ENCODE data around the gene HOXD11. TPM values are rescaled to one million over a fixed set of nuclear protein-coding genes. Genes with fewer than 3 reads are reported as not detected.
A peak's percentile ranks its signal among the peaks of the same experiment; 100 is the strongest.

HOXD11 gene
- total RNA-seq, 4 donors from 2014 or later, result 0.24 TPM; not detected in 3

DNA sequence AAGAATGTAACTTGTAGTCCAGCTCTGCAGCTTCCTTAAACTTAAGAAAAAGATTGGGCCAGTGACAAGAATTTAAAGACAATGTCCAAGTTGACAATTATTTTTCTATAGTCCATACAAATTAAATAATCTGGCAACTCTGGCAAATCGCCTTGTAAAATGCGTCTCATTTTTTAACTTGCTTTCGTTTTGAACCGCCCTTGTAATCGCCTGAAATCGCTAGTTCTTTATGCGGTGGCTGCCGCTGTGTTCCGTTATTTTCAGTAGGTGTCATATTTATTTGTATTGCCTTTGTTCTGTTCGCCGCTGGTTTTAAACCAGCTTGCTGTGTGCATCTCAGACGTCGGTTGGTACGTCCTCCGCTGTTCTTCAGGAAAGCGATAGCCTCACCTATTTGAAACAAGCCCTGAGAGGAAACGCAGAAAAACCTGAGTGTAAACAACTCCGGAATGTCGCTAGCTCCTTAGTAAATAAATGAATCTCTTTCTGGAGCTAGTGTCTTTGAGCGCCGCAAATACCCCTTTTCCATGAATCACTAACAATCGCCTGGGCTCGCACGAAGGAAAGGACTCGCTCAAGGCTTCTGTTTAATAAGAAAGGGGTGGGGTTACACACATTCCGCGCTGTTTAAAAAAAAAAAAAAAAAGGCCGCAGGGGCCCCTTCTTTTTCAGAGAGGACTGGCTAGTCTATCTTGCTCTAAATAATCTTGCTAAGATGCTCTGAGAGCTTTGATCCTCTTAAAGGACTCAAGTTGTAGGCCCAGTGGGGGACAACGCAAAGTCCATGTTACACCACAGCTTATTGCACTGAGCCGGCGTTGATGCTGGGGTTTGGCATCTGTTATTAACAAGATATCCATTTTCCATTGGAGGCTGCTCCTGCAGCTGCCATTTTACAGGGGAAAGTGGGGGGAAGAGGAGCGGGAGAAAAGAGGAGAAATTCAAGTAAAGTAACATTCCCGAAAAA is 25.4 kb downstream of the HOXD11 start:
- in situ Hi-C loops (cut with MboI; ENCODE audit: low sequenced_read_pairs in 4 of 4) (loop anchor here in 3 of 4 donors (25.0 kb wide), 2 partner anchors 680 to 1030 kb away; no protein-coding TSS in a partner anchor), intact Hi-C loops (cut with DNase I; ENCODE audit: low total_unique reads) (loop anchor here (5.0 kb wide), 1 partner anchor 130 kb away; the partner anchor contains the start of gene LNPK)
- H3K4me1 ChIP-seq, result peaks cover 10 to 15% of the 10 kb centered on the region in 2 donors

DNA sequence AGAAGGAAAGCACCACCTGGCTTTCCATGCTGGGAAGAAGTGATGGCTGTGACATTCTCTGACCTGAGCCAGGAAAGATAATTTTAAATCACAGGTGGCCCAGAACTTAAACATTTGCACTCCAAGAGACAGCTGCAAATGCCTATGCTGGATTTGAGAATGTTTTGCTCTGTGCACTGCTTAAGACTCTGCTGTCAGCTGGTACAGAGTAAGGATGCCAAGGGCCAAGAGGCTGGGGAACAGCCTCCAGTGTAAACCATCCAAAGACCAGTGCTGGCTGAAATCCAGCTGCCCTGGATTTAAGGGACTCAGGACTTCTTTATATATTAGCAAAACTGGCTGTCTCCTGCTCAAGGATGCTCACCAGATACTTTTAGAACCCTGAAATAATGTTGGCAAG is 26.3 kb downstream of the HOXD11 start:
- H3K9me3 ChIP-seq, result no peaks in the 10 kb centered on the region
- H3K36me3 ChIP-seq, result no peaks in the 10 kb centered on the region
- H3K4me1 ChIP-seq, result peaks cover 15 to 19% of the 10 kb centered on the region in 2 donors
- intact Hi-C loops (cut with DNase I; ENCODE audit: low total_unique reads), result loop anchor here (5.0 kb wide), 1 partner anchor 131 kb away; the partner anchor contains the start of gene LNPK
- no peak for DNase-seq
- H3K27me3 ChIP-seq, result peaks cover 0 to 50% (median 30%) of the 10 kb centered on the region in 3 donors
- in situ Hi-C loops (cut with MboI; ENCODE audit: low sequenced_read_pairs in 4 of 4), result loop anchor here in 3 of 4 donors (25.0 kb wide), 2 partner anchors 679 to 1029 kb away; no protein-coding TSS in a partner anchor
- no peak for TF ChIP-seq POLR2A (IDR thresholded peaks at IDR 0.05)
- TF ChIP-seq, protein P1, sequence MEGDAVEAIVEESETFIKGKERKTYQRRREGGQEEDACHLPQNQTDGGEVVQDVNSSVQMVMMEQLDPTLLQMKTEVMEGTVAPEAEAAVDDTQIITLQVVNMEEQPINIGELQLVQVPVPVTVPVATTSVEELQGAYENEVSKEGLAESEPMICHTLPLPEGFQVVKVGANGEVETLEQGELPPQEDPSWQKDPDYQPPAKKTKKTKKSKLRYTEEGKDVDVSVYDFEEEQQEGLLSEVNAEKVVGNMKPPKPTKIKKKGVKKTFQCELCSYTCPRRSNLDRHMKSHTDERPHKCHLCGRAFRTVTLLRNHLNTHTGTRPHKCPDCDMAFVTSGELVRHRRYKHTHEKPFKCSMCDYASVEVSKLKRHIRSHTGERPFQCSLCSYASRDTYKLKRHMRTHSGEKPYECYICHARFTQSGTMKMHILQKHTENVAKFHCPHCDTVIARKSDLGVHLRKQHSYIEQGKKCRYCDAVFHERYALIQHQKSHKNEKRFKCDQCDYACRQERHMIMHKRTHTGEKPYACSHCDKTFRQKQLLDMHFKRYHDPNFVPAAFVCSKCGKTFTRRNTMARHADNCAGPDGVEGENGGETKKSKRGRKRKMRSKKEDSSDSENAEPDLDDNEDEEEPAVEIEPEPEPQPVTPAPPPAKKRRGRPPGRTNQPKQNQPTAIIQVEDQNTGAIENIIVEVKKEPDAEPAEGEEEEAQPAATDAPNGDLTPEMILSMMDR (IDR thresholded peaks at IDR 0.05 in 4 of 5, conservative IDR thresholded peaks at IDR 0.05 in 1 of 5), result no peak
- H3K27ac ChIP-seq, result peak overlapping the region; percentile 83 to 95 (median 86)
- ATAC-seq, result no peak
- no peak overlapping the region for H3K4me3 ChIP-seq

More for the DNA sequence above, 25.4 kb downstream of the HOXD11 start:
- ATAC-seq (no peak), DNase-seq (no peak)
- peak overlapping the region; percentile 83 to 95 (median 86) for H3K27ac ChIP-seq
- TF ChIP-seq POLR2A (IDR thresholded peaks at IDR 0.05), result no peak
- TF ChIP-seq, protein P1 (IDR thresholded peaks at IDR 0.05 in 4 of 5, conservative IDR thresholded peaks at IDR 0.05 in 1 of 5), result no peak
- H3K36me3 ChIP-seq, result no peaks in the 10 kb centered on the region
- H3K27me3 ChIP-seq, result peaks cover 0 to 53% (median 36%) of the 10 kb centered on the region in 3 donors
- no peaks in the 10 kb centered on the region for H3K9me3 ChIP-seq
- peak overlapping the region; percentile 9 to 68 (median 42) for H3K4me3 ChIP-seq

DNA sequence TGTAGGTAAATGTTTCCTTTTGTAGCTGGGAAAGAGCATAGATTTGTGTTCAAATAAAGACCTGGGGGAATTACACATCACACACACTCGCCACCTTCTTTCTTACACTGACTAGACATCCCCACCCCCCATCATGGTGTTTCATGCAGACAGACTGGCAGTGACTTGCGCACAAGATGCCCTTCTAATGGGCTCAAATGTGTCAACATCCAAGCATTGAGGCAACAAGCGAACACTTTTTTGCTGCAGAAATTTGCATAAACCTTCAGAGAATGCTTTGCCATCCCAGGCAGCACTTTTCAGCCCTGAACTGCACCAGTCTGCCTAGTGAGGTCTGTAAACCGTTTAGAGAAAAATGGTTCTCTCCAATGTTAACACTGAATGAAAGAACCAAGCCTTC is 27.0 kb downstream of the HOXD11 start:
- no peaks in the 10 kb centered on the region for H3K36me3 ChIP-seq
- in situ Hi-C loops (cut with MboI; ENCODE audit: low sequenced_read_pairs in 4 of 4), result loop anchor here in 3 of 4 donors (25.0 kb wide), 2 partner anchors 678 to 1028 kb away; no protein-coding TSS in a partner anchor
- H3K27ac ChIP-seq, result peak overlapping the region in 2 of 4 donors; percentile 88 to 95
- H3K9me3 ChIP-seq, result no peaks in the 10 kb centered on the region
- no peak for DNase-seq
- peaks cover 12 to 19% of the 10 kb centered on the region in 2 donors for H3K4me1 ChIP-seq
- TF ChIP-seq, protein P1 (IDR thresholded peaks at IDR 0.05 in 4 of 5, conservative IDR thresholded peaks at IDR 0.05 in 1 of 5), result no peak
- TF ChIP-seq POLR2A (IDR thresholded peaks at IDR 0.05), result no peak
- H3K4me3 ChIP-seq, result no peak overlapping the region
- peaks cover 0 to 43% (median 25%) of the 10 kb centered on the region in 3 donors for H3K27me3 ChIP-seq
- ATAC-seq, result no peak
- intact Hi-C loops (cut with DNase I; ENCODE audit: low total_unique reads), result loop anchor here (5.0 kb wide), 1 partner anchor 132 kb away; the partner anchor contains the start of gene LNPK

DNA sequence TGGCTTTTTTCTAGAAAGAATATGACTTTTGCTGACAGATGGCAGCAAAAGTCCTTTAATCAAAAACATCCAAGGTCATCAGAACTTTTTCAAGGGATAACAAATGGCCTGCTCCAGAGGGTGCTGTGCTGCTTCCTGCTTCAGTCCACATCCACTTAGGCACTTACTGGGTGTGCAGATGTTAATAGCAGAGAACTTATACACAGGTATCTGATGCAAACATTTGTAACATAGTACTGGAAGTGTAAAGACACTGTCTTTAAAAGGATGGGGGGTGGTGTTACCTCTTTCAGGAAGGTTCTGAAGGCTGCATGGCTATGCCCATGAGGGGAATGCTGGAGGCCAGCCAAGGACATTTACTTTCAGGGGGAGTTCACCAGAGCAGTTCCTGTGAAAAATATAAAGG is 28.0 kb downstream of the HOXD11 start:
- Histone ChIP-seq H3K27ac (peak overlapping the region; percentile 81 to 89 (median 86)), H3K4me3 (no peak overlapping the region), H3K36me3 (no peaks in the 10 kb centered on the region), H3K9me3 (no peaks in the 10 kb centered on the region), H3K4me1 (peaks cover 12 to 19% of the 10 kb centered on the region in 2 donors), H3K27me3 (peaks cover 0 to 45% (median 20%) of the 10 kb centered on the region in 3 donors)
- intact Hi-C loops (cut with DNase I; ENCODE audit: low total_unique reads), result no loop called here
- ATAC-seq (no peak), DNase-seq (no peak)
- TF ChIP-seq POLR2A (IDR thresholded peaks at IDR 0.05), result no peak
- TF ChIP-seq, protein P1 (IDR thresholded peaks at IDR 0.05 in 4 of 5, conservative IDR thresholded peaks at IDR 0.05 in 1 of 5), result no peak
- in situ Hi-C loops (cut with MboI; ENCODE audit: low sequenced_read_pairs in 4 of 4), result loop anchor here in 3 of 4 donors (25.0 kb wide), 2 partner anchors 677 to 1027 kb away; no protein-coding TSS in a partner anchor

Measured in gastrocnemius medialis (tissue), 4 donors.